ENCODE results near the gene MEF2C.

DNA sequence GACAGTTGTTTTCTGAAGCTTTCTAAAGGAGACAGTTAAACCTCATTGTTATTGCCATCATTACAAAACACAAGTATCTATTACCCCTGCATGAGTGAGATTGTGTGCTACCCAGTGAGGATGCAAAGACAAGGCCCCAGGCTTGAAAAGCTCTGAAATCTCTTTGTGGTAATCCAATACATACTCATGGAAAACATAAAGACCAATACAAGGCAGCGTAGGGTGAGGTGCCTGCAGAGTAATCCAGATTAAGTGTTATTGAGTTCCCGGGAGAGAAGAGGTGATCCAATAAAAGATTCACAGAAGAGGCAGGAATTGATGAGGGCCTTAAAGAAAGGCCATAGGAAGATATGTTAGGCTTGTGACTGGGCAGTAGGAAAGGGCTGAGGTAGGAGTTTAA lies 150.1 kb downstream of the MEF2C start:
- TF ChIP-seq POLR2A (IDR thresholded peaks at IDR 0.05; ENCODE audit: low read depth, low read length): no peak
- TF ChIP-seq TAF1 (IDR thresholded peaks at IDR 0.05; ENCODE audit: borderline replicate concordance, low read depth, low read length): no peak
